Sigmoid colon (tissue), 4 donors: ENCODE results near the gene MCOLN2.

Experiments
- POLR2A ChIP-seq, 2 donors: fragments of 450-650 bp; IDR thresholded peaks; one replicate each; pipeline ENCODE4 v1.6.1; 2016; ENCODE audit warnings: antibody characterized with exemption in 2 of 2, mild to moderate bottlenecking in 2 of 2, moderate library complexity in 2 of 2
- POLR2AphosphoS5 ChIP-seq, 4 donors: sonication (generic); formaldehyde crosslinking; IDR thresholded peaks; one replicate each; pipeline ENCODE4 v1.6.1; 2017; ENCODE audit warnings: antibody characterized with exemption in 4 of 4
- TF ChIP-seq, protein P1 (sequence below), 4 experiments: fragments of 450-650 bp in 3 of 4; fragments of 200-600 bp in 1 of 4; IDR thresholded peaks; one replicate each; pipeline ENCODE4 v1.5.1; 2016 to 2019; ENCODE audit warnings: antibody characterized with exemption in 4 of 4, mild to moderate bottlenecking in 3 of 4, moderate library complexity in 2 of 4

DNA sequence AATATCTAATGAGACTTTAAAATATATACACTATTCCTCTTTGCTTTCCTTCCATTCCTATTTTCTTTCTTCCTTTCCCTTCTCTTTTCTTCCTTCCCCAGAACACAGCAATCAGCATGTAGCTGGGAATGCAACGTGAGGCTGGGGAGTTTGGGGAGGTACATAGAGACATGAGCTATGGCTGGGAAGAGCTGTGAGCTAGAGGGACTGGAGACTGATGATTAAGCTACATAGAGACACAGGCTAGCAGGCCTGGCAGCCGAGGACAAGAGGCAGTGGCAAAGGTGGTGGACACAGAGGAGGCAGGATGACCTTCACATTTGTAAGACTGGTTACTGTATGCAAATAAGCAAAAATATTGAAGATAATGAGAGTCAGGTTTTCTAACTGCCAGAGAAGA is 111.4 kb downstream of the MCOLN2 start:
- TF ChIP-seq, protein P1, sequence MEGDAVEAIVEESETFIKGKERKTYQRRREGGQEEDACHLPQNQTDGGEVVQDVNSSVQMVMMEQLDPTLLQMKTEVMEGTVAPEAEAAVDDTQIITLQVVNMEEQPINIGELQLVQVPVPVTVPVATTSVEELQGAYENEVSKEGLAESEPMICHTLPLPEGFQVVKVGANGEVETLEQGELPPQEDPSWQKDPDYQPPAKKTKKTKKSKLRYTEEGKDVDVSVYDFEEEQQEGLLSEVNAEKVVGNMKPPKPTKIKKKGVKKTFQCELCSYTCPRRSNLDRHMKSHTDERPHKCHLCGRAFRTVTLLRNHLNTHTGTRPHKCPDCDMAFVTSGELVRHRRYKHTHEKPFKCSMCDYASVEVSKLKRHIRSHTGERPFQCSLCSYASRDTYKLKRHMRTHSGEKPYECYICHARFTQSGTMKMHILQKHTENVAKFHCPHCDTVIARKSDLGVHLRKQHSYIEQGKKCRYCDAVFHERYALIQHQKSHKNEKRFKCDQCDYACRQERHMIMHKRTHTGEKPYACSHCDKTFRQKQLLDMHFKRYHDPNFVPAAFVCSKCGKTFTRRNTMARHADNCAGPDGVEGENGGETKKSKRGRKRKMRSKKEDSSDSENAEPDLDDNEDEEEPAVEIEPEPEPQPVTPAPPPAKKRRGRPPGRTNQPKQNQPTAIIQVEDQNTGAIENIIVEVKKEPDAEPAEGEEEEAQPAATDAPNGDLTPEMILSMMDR (IDR thresholded peaks at IDR 0.05) = no peak
- no peak for TF ChIP-seq POLR2A (IDR thresholded peaks at IDR 0.05)
- no peak for TF ChIP-seq POLR2AphosphoS5 (IDR thresholded peaks at IDR 0.05)
